IMR-90 (cell line): ENCODE measurements around the gene IMPDH1.

Experiments
- BHLHE40 ChIP-seq: fragments of 150-350 bp; IDR thresholded peaks from 2 replicates; pipeline ENCODE4 v1.6.1; 2016; ENCODE audit warnings: mild to moderate bottlenecking, low read depth, low read length
- CEBPB ChIP-seq: IDR thresholded peaks from 2 replicates; pipeline ENCODE4 v1.6.1; 2012; ENCODE audit warnings: low read depth, low read length, improper control_type of control experiment
- CTCF ChIP-seq: conservative IDR thresholded peaks from 2 replicates; pipeline ENCODE4 v1.5.1; 2012; ENCODE audit warnings: mild to moderate bottlenecking, low read depth, low read length, improper control_type of control experiment
- ELK1 ChIP-seq: fragments of 150-350 bp; IDR thresholded peaks from 2 replicates; pipeline ENCODE4 v1.6.1; 2016; ENCODE audit warnings: low read depth, mild to moderate bottlenecking, low read length, moderate library complexity, borderline replicate concordance
- MAFK ChIP-seq: IDR thresholded peaks from 2 replicates; pipeline ENCODE4 v1.6.1; 2012; ENCODE audit warnings: low read depth, low read length, improper control_type of control experiment
- NFE2L2 ChIP-seq: fragments of 150-350 bp; IDR thresholded peaks from 2 replicates; pipeline ENCODE4 v1.6.1; 2016; ENCODE audit warnings: low read depth, mild to moderate bottlenecking, low read length
- POLR2A ChIP-seq: IDR thresholded peaks from 2 replicates; pipeline ENCODE4 v1.6.1; 2012; ENCODE audit warnings: mild to moderate bottlenecking, low read depth, low read length
- RFX5 ChIP-seq: IDR thresholded peaks from 2 replicates; pipeline ENCODE4 v1.8.0; 2012; ENCODE audit warnings: low read depth, mild to moderate bottlenecking, low read length, moderate library complexity

GRCh38 chr7:128362670-128363069 lies 47.1 kb downstream of the IMPDH1 start:
- TF ChIP-seq CTCF (no peak), RFX5 (no peak), MAFK (no peak), CEBPB (no peak), POLR2A (no peak), NFE2L2 (no peak), BHLHE40 (no peak), ELK1 (no peak)
